OCI-LY7 (cell line): ENCODE data around the gene SMCR8. TPM values are rescaled to one million over a fixed set of nuclear protein-coding genes. Genes with fewer than 3 reads are reported as not detected.

Experiments used
- Bru-seq: library from RNA; stranded (reverse); fragments of 400-500 nt; gene quantifications from one replicate; lab custom pipeline; 2021; lab: Mats Ljungman, UMichigan
- BruChase-seq, 2 experiments: library from RNA; stranded (reverse); fragments of 400-500 nt; gene quantifications; one replicate each; lab custom pipeline; 2021; lab: Mats Ljungman, UMichigan
- BruUV-seq: library from RNA; stranded (reverse); fragments of 400-500 nt; replicated peaks from 2 replicates; lab custom pipeline; 2021; lab: Mats Ljungman, UMichigan
- CTCF ChIA-PET: fragments of 300-600 bp; sonication (Branson Sonifier 250); formaldehyde crosslinking; loops from one replicate; lab custom pipeline; 2022; ENCODE audit warnings: antibody characterized with exemption; ENCODE audit not compliant: unreplicated experiment; lab: Charles Lee
- POLR2A ChIA-PET: fragments of 300-600 bp; sonication (Branson Sonifier 250); formaldehyde crosslinking; loops from one replicate; lab custom pipeline; 2022; ENCODE audit warnings: antibody characterized with exemption; lab: Charles Lee
- DNase-seq: peaks from one replicate; pipeline ENCODE4 v3.0.0-alpha.2; 2015; ENCODE audit warnings: low spot score
- H2AFZ ChIP-seq: fragments of 200-600 bp; sonication (generic), shearing (Covaris generic); 2 replicates; pipeline ENCODE4 v1.6.1; 2014; ENCODE audit warnings: mild to moderate bottlenecking, antibody characterized with exemption, low read length, moderate library complexity
- H3K27ac ChIP-seq: fragments of 200-600 bp; sonication (generic); 2 replicates; pipeline ENCODE4 v1.5.1; 2014; ENCODE audit warnings: mixed run types, low read depth, mild to moderate bottlenecking, moderate library complexity, low read length, inconsistent platforms; ENCODE audit not compliant: poor library complexity, severe bottlenecking
- H3K36me3 ChIP-seq: fragments of 200-600 bp; sonication (generic); 2 replicates; pipeline ENCODE4 v1.6.1; 2014; ENCODE audit warnings: mild to moderate bottlenecking, antibody characterized with exemption, low read length, moderate library complexity, mixed read lengths; ENCODE audit not compliant: insufficient read depth
- H3K4me1 ChIP-seq: fragments of 200-600 bp; sonication (generic); 2 replicates; pipeline ENCODE4 v1.5.1; 2014; ENCODE audit warnings: mild to moderate bottlenecking, low read length; ENCODE audit not compliant: insufficient read depth, poor library complexity, severe bottlenecking
- H3K4me2 ChIP-seq: fragments of 200-600 bp; sonication (generic); 2 replicates; pipeline ENCODE4 v1.6.1; 2014; ENCODE audit warnings: mild to moderate bottlenecking, low read length
- H3K4me3 ChIP-seq: fragments of 200-600 bp; sonication (generic); 2 replicates; pipeline ENCODE4 v1.5.1; 2014; ENCODE audit warnings: mild to moderate bottlenecking, low read depth, low read length; ENCODE audit not compliant: poor library complexity, severe bottlenecking
- H3K79me2 ChIP-seq: fragments of 200-600 bp; sonication (generic); 2 replicates; pipeline ENCODE4 v1.6.1; 2016; ENCODE audit warnings: low read depth, mild to moderate bottlenecking, low read length, moderate library complexity, mixed read lengths; ENCODE audit not compliant: insufficient read depth
- H3K9me2 ChIP-seq: fragments of 200-600 bp; sonication (generic); 2 replicates; pipeline ENCODE4 v1.6.1; 2016; ENCODE audit warnings: mild to moderate bottlenecking, low read length, mixed read lengths; ENCODE audit not compliant: insufficient read depth
- H3K9me3 ChIP-seq: fragments of 200-600 bp; sonication (generic); 2 replicates; pipeline ENCODE4 v1.6.1; 2014; ENCODE audit warnings: mild to moderate bottlenecking, mixed run types, low read length, mixed read lengths
- H4K20me1 ChIP-seq: fragments of 200-600 bp; sonication (generic); 2 replicates; pipeline ENCODE4 v1.6.1; 2014; ENCODE audit warnings: mild to moderate bottlenecking, antibody characterized with exemption, low read length, moderate library complexity, mixed read lengths; ENCODE audit not compliant: insufficient read depth
- EZH2phosphoT487 ChIP-seq: fragments of 200-600 bp; sonication (generic); IDR thresholded peaks from 2 replicates; pipeline ENCODE4 v1.6.1; 2018; ENCODE audit warnings: low read depth, borderline replicate concordance, mild to moderate bottlenecking, mixed run types, antibody characterized with exemption, low read length, moderate library complexity, mixed read lengths
- intact Hi-C: fragments of 100-400 bp; cut with micrococcal nuclease; formaldehyde crosslinking; loops from one replicate; pipeline ENCODE4 v1.10.0; 2022; ENCODE audit not compliant: unreplicated experiment
- long read RNA-seq: library from polyadenylated mRNA; stranded (forward); transcript quantifications from one replicate; pipeline ENCODE4 v2.0.0, GENCODE V29; 2022
- total RNA-seq, 2 experiments: library from RNA; depleted of rRNA in 1 of 2; stranded (reverse); fragments of >200 nt in 1 of 2; shearing (Covaris generic) in 1 of 2; gene quantifications; 2 replicates each; pipeline ENCODE4 v1.2.3, GENCODE V29; 2014 to 2022
- TF ChIP-seq, protein P1 (sequence below): fragments of 200-600 bp; sonication (generic); conservative IDR thresholded peaks from 2 replicates; pipeline ENCODE4 v1.5.1; 2014; ENCODE audit warnings: mild to moderate bottlenecking, antibody characterized with exemption, low read length, moderate library complexity, mixed read lengths

SMCR8 gene, protein sequence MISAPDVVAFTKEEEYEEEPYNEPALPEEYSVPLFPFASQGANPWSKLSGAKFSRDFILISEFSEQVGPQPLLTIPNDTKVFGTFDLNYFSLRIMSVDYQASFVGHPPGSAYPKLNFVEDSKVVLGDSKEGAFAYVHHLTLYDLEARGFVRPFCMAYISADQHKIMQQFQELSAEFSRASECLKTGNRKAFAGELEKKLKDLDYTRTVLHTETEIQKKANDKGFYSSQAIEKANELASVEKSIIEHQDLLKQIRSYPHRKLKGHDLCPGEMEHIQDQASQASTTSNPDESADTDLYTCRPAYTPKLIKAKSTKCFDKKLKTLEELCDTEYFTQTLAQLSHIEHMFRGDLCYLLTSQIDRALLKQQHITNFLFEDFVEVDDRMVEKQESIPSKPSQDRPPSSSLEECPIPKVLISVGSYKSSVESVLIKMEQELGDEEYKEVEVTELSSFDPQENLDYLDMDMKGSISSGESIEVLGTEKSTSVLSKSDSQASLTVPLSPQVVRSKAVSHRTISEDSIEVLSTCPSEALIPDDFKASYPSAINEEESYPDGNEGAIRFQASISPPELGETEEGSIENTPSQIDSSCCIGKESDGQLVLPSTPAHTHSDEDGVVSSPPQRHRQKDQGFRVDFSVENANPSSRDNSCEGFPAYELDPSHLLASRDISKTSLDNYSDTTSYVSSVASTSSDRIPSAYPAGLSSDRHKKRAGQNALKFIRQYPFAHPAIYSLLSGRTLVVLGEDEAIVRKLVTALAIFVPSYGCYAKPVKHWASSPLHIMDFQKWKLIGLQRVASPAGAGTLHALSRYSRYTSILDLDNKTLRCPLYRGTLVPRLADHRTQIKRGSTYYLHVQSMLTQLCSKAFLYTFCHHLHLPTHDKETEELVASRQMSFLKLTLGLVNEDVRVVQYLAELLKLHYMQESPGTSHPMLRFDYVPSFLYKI
- total RNA-seq (2014; rRNA removed; shearing (Covaris generic)), result 11.1 and 11.8 TPM in 2 replicates
- total RNA-seq (2022), result 16.1 and 16.3 TPM in 2 replicates
- percentile 74 among the genes with signal in this experiment for Bru-seq, nascent RNA
- percentile 86 among the genes with signal in this experiment for BruChase-seq, experiment 1, labeled RNA remaining after a 6-hour chase
- BruChase-seq, experiment 2, labeled RNA remaining after a 2-hour chase, result percentile 95 among the genes with signal in this experiment
- long read RNA-seq, partial matches to known transcripts, result 0 of 1 reads
- long read RNA-seq, other reads (novel, unspliced or antisense), result 1 of 1 reads

DNA sequence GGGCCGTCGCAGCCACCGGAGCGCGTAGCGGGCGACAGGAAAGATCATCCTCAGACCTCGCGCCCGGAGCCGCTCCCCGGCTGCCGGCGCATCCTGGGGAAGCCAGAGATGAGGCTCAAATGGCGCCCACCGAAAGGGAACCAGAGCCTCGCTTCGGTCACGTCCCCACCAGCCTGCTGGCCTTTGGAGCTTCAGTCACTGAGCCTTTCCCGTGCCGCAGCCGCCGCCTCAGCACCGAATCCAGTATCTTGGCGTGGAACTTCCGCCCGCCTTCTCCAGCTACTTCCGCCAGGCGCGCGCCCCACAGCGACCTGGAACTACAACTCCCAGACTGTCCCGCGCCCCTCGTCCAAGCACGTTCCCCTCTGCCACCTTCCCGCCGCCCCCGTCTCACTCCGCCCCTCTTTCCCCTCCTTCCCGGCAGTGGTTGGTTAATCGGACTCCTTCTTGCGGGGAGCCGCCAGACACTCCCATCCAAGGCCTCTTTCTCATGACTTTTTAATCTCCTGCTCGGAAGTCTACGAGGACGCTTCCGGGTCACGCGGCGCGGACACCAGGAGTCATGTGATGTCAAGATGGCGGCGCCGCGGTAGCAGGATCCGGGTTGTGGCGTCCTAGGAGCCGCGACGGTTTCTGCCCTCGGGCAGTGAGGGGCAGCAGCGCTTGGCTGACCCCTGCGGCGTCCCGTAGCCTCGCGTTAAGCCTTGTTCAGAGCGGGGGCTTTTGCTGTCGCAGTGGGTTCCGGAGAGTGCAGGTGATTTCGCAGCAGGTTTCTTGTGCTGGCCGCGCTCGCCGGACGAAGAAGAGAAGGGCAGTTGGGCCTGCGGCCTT is at the start of gene SMCR8, which contains the start of gene TOP3A:
SMCR8 (plus strand) TSS at position 563 of the 831 bp plus-strand sequence. CDS start 497 bp downstream, outside the sequence.
TOP3A (minus strand) TSS at position 264 of the 831 bp plus-strand sequence; CDS start at position 48, 216 bp downstream.
- CTCF ChIA-PET, result no interaction called here
- H3K4me3 ChIP-seq, result peak within 1 kb of the TSS; percentile 92
- intact Hi-C loops, result loop anchor here (2.0 to 5.0 kb wide), 2 partner anchors 54 to 68 kb away; partner anchors contain the start of gene MIEF2

DNA sequence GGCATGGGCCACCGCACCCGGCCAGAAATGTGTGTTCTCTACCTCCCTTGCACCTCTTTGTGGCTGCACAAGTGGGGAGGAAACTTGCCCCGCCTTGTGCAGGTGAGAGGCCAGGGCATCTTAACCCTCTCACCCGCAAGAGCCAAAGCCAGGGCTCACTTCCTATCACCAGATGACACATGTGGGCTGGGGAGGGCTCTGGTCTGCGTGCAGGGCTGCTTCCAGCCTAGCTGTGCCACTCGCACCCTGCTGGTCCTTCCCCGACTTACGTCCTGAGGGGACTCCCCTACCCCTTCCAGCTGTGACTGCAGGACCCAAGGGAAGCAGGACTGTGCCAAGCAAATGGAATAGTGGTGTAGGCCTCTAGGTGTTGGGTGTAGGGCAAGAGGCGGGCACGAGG is 47.7 kb upstream of the SMCR8 start:
- BruUV-seq, result no TSS peak
- Histone ChIP-seq H3K9me2 (no peaks in the 10 kb centered on the region), H4K20me1 (no peaks in the 10 kb centered on the region), H3K36me3 (peaks cover 14% of the 10 kb centered on the region; the same call in 1 of the 2 replicates), H3K27ac (no peak overlapping the region), H3K79me2 (no peaks in the 10 kb centered on the region), H3K4me3 (no peak overlapping the region), H3K4me2 (no peak overlapping the region), H3K9me3 (no peaks in the 10 kb centered on the region), H3K4me1 (no peaks in the 10 kb centered on the region), H2AFZ (no peak overlapping the region)
- POLR2A ChIA-PET, result interaction anchor here (0.6 kb wide), 1 partner anchor 1826 kb away, joined by 3 read pairs; no protein-coding TSS in a partner anchor
- intact Hi-C loops, result no loop called here
- TF ChIP-seq, protein P1, sequence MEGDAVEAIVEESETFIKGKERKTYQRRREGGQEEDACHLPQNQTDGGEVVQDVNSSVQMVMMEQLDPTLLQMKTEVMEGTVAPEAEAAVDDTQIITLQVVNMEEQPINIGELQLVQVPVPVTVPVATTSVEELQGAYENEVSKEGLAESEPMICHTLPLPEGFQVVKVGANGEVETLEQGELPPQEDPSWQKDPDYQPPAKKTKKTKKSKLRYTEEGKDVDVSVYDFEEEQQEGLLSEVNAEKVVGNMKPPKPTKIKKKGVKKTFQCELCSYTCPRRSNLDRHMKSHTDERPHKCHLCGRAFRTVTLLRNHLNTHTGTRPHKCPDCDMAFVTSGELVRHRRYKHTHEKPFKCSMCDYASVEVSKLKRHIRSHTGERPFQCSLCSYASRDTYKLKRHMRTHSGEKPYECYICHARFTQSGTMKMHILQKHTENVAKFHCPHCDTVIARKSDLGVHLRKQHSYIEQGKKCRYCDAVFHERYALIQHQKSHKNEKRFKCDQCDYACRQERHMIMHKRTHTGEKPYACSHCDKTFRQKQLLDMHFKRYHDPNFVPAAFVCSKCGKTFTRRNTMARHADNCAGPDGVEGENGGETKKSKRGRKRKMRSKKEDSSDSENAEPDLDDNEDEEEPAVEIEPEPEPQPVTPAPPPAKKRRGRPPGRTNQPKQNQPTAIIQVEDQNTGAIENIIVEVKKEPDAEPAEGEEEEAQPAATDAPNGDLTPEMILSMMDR, result no peak
- no peak for TF ChIP-seq EZH2phosphoT487
- DNase-seq, result no peak
- CTCF ChIA-PET, result no interaction called here

More for the DNA sequence above, at the start of gene SMCR8, which contains the start of gene TOP3A:
- TF ChIP-seq, protein P1, result no peak
- TF ChIP-seq EZH2phosphoT487, result no peak
- Histone ChIP-seq H3K9me3 (no peaks in the 10 kb centered on the region), H4K20me1 (peaks cover 5% of the 10 kb centered on the region; the same call in 1 of the 2 replicates), H3K9me2 (no peaks in the 10 kb centered on the region), H3K36me3 (peaks cover 34% of the 10 kb centered on the region), H2AFZ (peak within 1 kb of the TSS; percentile 67), H3K79me2 (peaks cover 65% of the 10 kb centered on the region), H3K27ac (peak within 1 kb of the TSS; percentile 76), H3K4me1 (peaks cover 42% of the 10 kb centered on the region), H3K4me2 (peak within 1 kb of the TSS; percentile 97)
- peak; percentile 92 for DNase-seq
- POLR2A ChIA-PET, result interaction anchor here (1.1 kb wide), 1 partner anchor 47 kb away, joined by 4 read pairs; no protein-coding TSS in a partner anchor
- BruUV-seq, result no TSS peak
